Measurements from ENCODE around the gene NDUFV1.

GRCh38 chr11:67583247-67584204, 23.2 kb upstream of the NDUFV1 start, which contains the start of gene GSTP1:
- TF ChIP-seq CTCF (IDR thresholded peaks at IDR 0.05 in 8 of 11, conservative IDR thresholded peaks at IDR 0.05 in 3 of 11) (peak in 10 of 11 experiments; percentile 47 to 92 (median 77)), POLR2A (IDR thresholded peaks at IDR 0.05) (peak; percentile 50 to 90 (median 86))

Measured in spleen (tissue), 7 donors.